A673 (cell line): ENCODE results near the gene ZSCAN12. TPM values are rescaled to one million over a fixed set of nuclear protein-coding genes. Genes with fewer than 3 reads are reported as not detected.

Source experiments
- BruUV-seq: library from RNA; stranded (reverse); fragments of 400-500 nt; replicated peaks from 2 replicates; lab custom pipeline; 2021; lab: Mats Ljungman, UMichigan
- CTCF ChIA-PET: fragments of 300-600 bp; sonication (Branson Sonifier 250); formaldehyde crosslinking; loops from one replicate; lab custom pipeline; 2022; ENCODE audit warnings: antibody characterized with exemption; lab: Charles Lee
- POLR2A ChIA-PET: fragments of 300-600 bp; sonication (Branson Sonifier 250); formaldehyde crosslinking; loops from one replicate; lab custom pipeline; 2022; ENCODE audit warnings: antibody characterized with exemption; ENCODE audit not compliant: low non-redundant PET; lab: Charles Lee
- DNase-seq: peaks from one replicate; pipeline ENCODE4 v3.0.0-alpha.2; 2015; ENCODE audit warnings: low spot score
- H3K27ac ChIP-seq: fragments of 200-600 bp; sonication (generic); 2 replicates; pipeline ENCODE4 v1.5.1; 2016; ENCODE audit warnings: mixed run types, low read depth, mild to moderate bottlenecking, mixed read lengths, antibody characterized with exemption, low read length; ENCODE audit not compliant: poor library complexity, severe bottlenecking
- H3K27me3 ChIP-seq: fragments of 200-600 bp; sonication (generic); replicated peaks from 2 replicates; pipeline ENCODE4 v1.6.1; 2017; ENCODE audit warnings: mixed run types, low read depth, mild to moderate bottlenecking, mixed read lengths, antibody characterized with exemption, low read length; ENCODE audit not compliant: insufficient read depth, poor library complexity
- H3K36me3 ChIP-seq: fragments of 200-600 bp; sonication (generic); 2 replicates; pipeline ENCODE4 v1.6.1; 2016; ENCODE audit warnings: mixed run types, mild to moderate bottlenecking, mixed read lengths, antibody characterized with exemption, low read length; ENCODE audit not compliant: insufficient read depth, poor library complexity, severe bottlenecking
- H3K4me1 ChIP-seq: fragments of 200-600 bp; sonication (generic); 2 replicates; pipeline ENCODE4 v1.6.1; 2017; ENCODE audit warnings: mixed run types, mild to moderate bottlenecking, mixed read lengths, antibody characterized with exemption, low read length; ENCODE audit not compliant: insufficient read depth, poor library complexity, severe bottlenecking
- H3K4me3 ChIP-seq: fragments of 200-600 bp; sonication (generic); 2 replicates; pipeline ENCODE4 v1.5.1; 2016; ENCODE audit warnings: low read depth, mixed run types, mild to moderate bottlenecking, mixed read lengths, low read length; ENCODE audit not compliant: poor library complexity, severe bottlenecking
- H3K9me3 ChIP-seq: fragments of 200-600 bp; sonication (generic); 2 replicates; pipeline ENCODE4 v1.6.1; 2016; ENCODE audit warnings: mixed run types, low read depth, mild to moderate bottlenecking, mixed read lengths, antibody characterized with exemption, low read length; ENCODE audit not compliant: poor library complexity, severe bottlenecking
- CTCF ChIP-seq: fragments of 300-800, 200-600 bp; sonication (generic); conservative IDR thresholded peaks from 2 replicates; pipeline ENCODE4 v1.5.1; 2017; ENCODE audit warnings: low read depth, mild to moderate bottlenecking, antibody characterized with exemption, low read length, moderate library complexity, mixed read lengths
- EZH2 ChIP-seq: fragments of 200-600 bp; sonication (generic); IDR thresholded peaks from 2 replicates; pipeline ENCODE4 v1.6.1; 2017; ENCODE audit warnings: borderline replicate concordance, low read depth, mild to moderate bottlenecking, mixed read lengths, antibody characterized with exemption, low read length; ENCODE audit not compliant: poor library complexity, severe bottlenecking
- intact Hi-C: fragments of 100-400 bp; cut with micrococcal nuclease; formaldehyde crosslinking; loops from one replicate; pipeline ENCODE4 v1.10.0; 2022; ENCODE audit not compliant: unreplicated experiment
- total RNA-seq: library from RNA; stranded (reverse); gene quantifications from 2 replicates; pipeline ENCODE4 v1.2.3, GENCODE V29; 2021

ZSCAN12 gene
- total RNA-seq, 1 experiment from 2014 or later: 13.1 TPM

- TF ChIP-seq CTCF (no peak), EZH2 (no peak)
- Histone ChIP-seq H3K4me1 (no peaks in the 10 kb centered on the region), H3K27me3 (no peaks in the 10 kb centered on the region), H3K9me3 (peaks cover 25% of the 10 kb centered on the region), H3K36me3 (no peaks in the 10 kb centered on the region), H3K27ac (no peak overlapping the region), H3K4me3 (no peak overlapping the region)
- DNase-seq: no peak
- intact Hi-C loops: no loop called here
- POLR2A ChIA-PET: no interaction called here
- CTCF ChIA-PET: no interaction called here
- no TSS peak for BruUV-seq
These were observed 69.5 kb downstream of the ZSCAN12 start for GRCh38 chr6:28330041-28330440.

Other genes with a start within 250 kb of the ZSCAN12 start
- gene ZSCAN9, start 174.5 kb downstream of the ZSCAN12 start, total RNA-seq: 13.3 and 15.1 TPM in 2 replicates
- 6.4 and 6.6 TPM in 2 replicates for gene ZKSCAN4, start 147.5 kb downstream of the ZSCAN12 start, total RNA-seq
- not detected in 2 replicates for gene NKAPL, start 140.4 kb downstream of the ZSCAN12 start, total RNA-seq
- gene ZSCAN26, start 132.6 kb downstream of the ZSCAN12 start, total RNA-seq: 15.1 and 19.9 TPM in 2 replicates
- gene PGBD1, start 118.2 kb downstream of the ZSCAN12 start, total RNA-seq: 11.3 and 11.6 TPM in 2 replicates
- 3.5 and 4.3 TPM in 2 replicates for gene ZSCAN31, start 63.6 kb downstream of the ZSCAN12 start, total RNA-seq
- 8.0 and 8.7 TPM in 2 replicates for gene ZKSCAN3, start 49.8 kb downstream of the ZSCAN12 start, total RNA-seq
- gene ZSCAN23, start 43.7 kb upstream of the ZSCAN12 start, total RNA-seq: 5.4 and 8.3 TPM in 2 replicates
- gene GPX6, start 116.0 kb upstream of the ZSCAN12 start, total RNA-seq: not detected in 2 replicates
- not detected in 2 replicates for gene GPX5, start 126.1 kb upstream of the ZSCAN12 start, total RNA-seq